ENCODE measurements around the gene RFK. TPM values are rescaled to one million over a fixed set of nuclear protein-coding genes. Genes with fewer than 3 reads are reported as not detected.
"Not testable (repeated sequence)": the region's sequence is repeated elsewhere in the genome, so short reads cannot be mapped to it uniquely, and the experiment has no call there.

Gene RFK
- total RNA-seq, 1 donor from 2014 or later, result 38.0 TPM

- no peaks in the 10 kb centered on the region for H3K36me3 ChIP-seq (ENCODE audit: control insufficient read depth, insufficient read depth, low read length)
- no peak overlapping the region for H3K4me3 ChIP-seq (ENCODE audit: low read depth, low read length)
- H3K27me3 ChIP-seq (ENCODE audit: control insufficient read depth, insufficient read depth, low read length), result no peaks in the 10 kb centered on the region
- DNase-seq (ENCODE audit: low read depth), result peak; percentile 83
- no peak for TF ChIP-seq CTCF (IDR thresholded peaks at IDR 0.05; ENCODE audit: insufficient read depth, low read length, poor library complexity, severe bottlenecking)
Observed at GRCh38 chr9:76365028-76365427, 29.2 kb downstream of the RFK start.

- no peak for TF ChIP-seq CTCF (IDR thresholded peaks at IDR 0.05; ENCODE audit: insufficient read depth, low read length, poor library complexity, severe bottlenecking)
- no peak for DNase-seq (ENCODE audit: low read depth)
- H3K27me3 ChIP-seq (ENCODE audit: control insufficient read depth, insufficient read depth, low read length), result no peaks in the 10 kb centered on the region
- no peaks in the 10 kb centered on the region for H3K36me3 ChIP-seq (ENCODE audit: control insufficient read depth, insufficient read depth, low read length)
- H3K4me3 ChIP-seq (ENCODE audit: low read depth, low read length), result no peak overlapping the region
Observed at GRCh38 chr9:76363032-76363395, 31.2 kb downstream of the RFK start.

- not testable (repeated sequence) for H3K4me3 ChIP-seq (ENCODE audit: low read depth, low read length); H3K27me3 ChIP-seq (ENCODE audit: control insufficient read depth, insufficient read depth, low read length); DNase-seq (ENCODE audit: low read depth); H3K36me3 ChIP-seq (ENCODE audit: control insufficient read depth, insufficient read depth, low read length)
Observed at GRCh38 chr9:76362332-76363031, 31.7 kb downstream of the RFK start.

- Histone ChIP-seq H3K36me3 (ENCODE audit: control insufficient read depth, insufficient read depth, low read length) (no peaks in the 10 kb centered on the region), H3K27me3 (ENCODE audit: control insufficient read depth, insufficient read depth, low read length) (no peaks in the 10 kb centered on the region), H3K4me3 (ENCODE audit: low read depth, low read length) (no peak overlapping the region)
- DNase-seq (ENCODE audit: low read depth), result no peak
- no peak for TF ChIP-seq CTCF (IDR thresholded peaks at IDR 0.05; ENCODE audit: insufficient read depth, low read length, poor library complexity, severe bottlenecking)
Observed at GRCh38 chr9:76359766-76360165, 34.5 kb downstream of the RFK start.

GRCh38 chr9:76359365-76359764, 34.9 kb downstream of the RFK start:
- DNase-seq (ENCODE audit: low read depth), result no peak
- Histone ChIP-seq H3K36me3 (ENCODE audit: control insufficient read depth, insufficient read depth, low read length) (no peaks in the 10 kb centered on the region), H3K27me3 (ENCODE audit: control insufficient read depth, insufficient read depth, low read length) (no peaks in the 10 kb centered on the region), H3K4me3 (ENCODE audit: low read depth, low read length) (no peak overlapping the region)
- TF ChIP-seq CTCF (IDR thresholded peaks at IDR 0.05; ENCODE audit: insufficient read depth, low read length, poor library complexity, severe bottlenecking), result no peak

- TF ChIP-seq CTCF (IDR thresholded peaks at IDR 0.05; ENCODE audit: insufficient read depth, low read length, poor library complexity, severe bottlenecking), result no peak
- Histone ChIP-seq H3K36me3 (ENCODE audit: control insufficient read depth, insufficient read depth, low read length) (no peaks in the 10 kb centered on the region), H3K27me3 (ENCODE audit: control insufficient read depth, insufficient read depth, low read length) (no peaks in the 10 kb centered on the region), H3K4me3 (ENCODE audit: low read depth, low read length) (no peak overlapping the region)
- no peak for DNase-seq (ENCODE audit: low read depth)
Observed at GRCh38 chr9:76358628-76359280, 35.5 kb downstream of the RFK start.

Measured in kidney epithelial cell (primary cell).